Colonic mucosa (tissue), 4 donors: ENCODE measurements around the gene RNASEH2C. TPM values are rescaled to one million over a fixed set of nuclear protein-coding genes. Genes with fewer than 3 reads are reported as not detected.
"Not testable (repeated sequence)": the region's sequence is repeated elsewhere in the genome, so short reads cannot be mapped to it uniquely, and the experiment has no call there.

Experiments
- DNase-seq: peaks from one replicate; pipeline ENCODE4 v3.0.0-alpha.2; 2020
- H3K27ac ChIP-seq: fragments of 200-600 bp; one replicate; pipeline ENCODE4 v1.8.0; 2021
- H3K27me3 ChIP-seq: fragments of 200-600 bp; one replicate; pipeline ENCODE4 v1.8.0; 2021
- H3K36me3 ChIP-seq: fragments of 200-600 bp; one replicate; pipeline ENCODE4 v1.8.0; 2021
- H3K4me1 ChIP-seq: fragments of 200-600 bp; one replicate; pipeline ENCODE4 v1.8.0; 2021; ENCODE audit warnings: mild to moderate bottlenecking
- H3K4me3 ChIP-seq: fragments of 200-600 bp; one replicate; pipeline ENCODE4 v1.8.0; 2021
- H3K9ac ChIP-seq, 2 donors: one replicate each; pipeline ENCODE4 v1.7.0; 2013; ENCODE audit warnings: control low read depth in 2 of 2, low read depth in 2 of 2, low read length in 2 of 2
- H3K9me3 ChIP-seq: fragments of 200-600 bp; one replicate; pipeline ENCODE4 v1.8.0; 2021
- CTCF ChIP-seq: fragments of 200-600 bp; IDR thresholded peaks from one replicate; pipeline ENCODE4 v1.8.0; 2022; ENCODE audit warnings: antibody characterized with exemption, mild to moderate bottlenecking
- intact Hi-C: fragments of 100-400 bp; cut with DNase I; formaldehyde crosslinking; loops from one replicate; pipeline ENCODE4 v1.14.1; 2022
- total RNA-seq, 2 donors: library from RNA; stranded (reverse); fragmentation: NEBNext Ultra II Directional in 1 of 2; extraction: Animal tissue kit (Norgen Biotek cat#: 25700) in 1 of 2; gene quantifications; one replicate each; pipeline ENCODE4 v1.2.1, GENCODE V29; 2021
- donor health status: healthy.
- donor health status: DM: no; HTN: no; CAD: no.
- donor health status: DM: no; HTN: no; CAD: no.

Gene RNASEH2C
- total RNA-seq, 2 donors from 2014 or later, result 26.1 to 58.1 TPM

GRCh38 chr11:65685981-65686380, 34.6 kb downstream of the RNASEH2C start:
- H3K27ac ChIP-seq, result no peak overlapping the region
- no peaks in the 10 kb centered on the region for H3K9me3 ChIP-seq
- H3K4me3 ChIP-seq, result no peak overlapping the region
- no peaks in the 10 kb centered on the region for H3K27me3 ChIP-seq
- no peak overlapping the region for H3K9ac ChIP-seq
- no peaks in the 10 kb centered on the region for H3K36me3 ChIP-seq
- intact Hi-C loops, result no loop called here
- no peak for TF ChIP-seq CTCF
- H3K4me1 ChIP-seq, result peaks cover 3% of the 10 kb centered on the region
- no peak for DNase-seq

- H3K4me1 ChIP-seq, H3K9ac ChIP-seq, H3K27ac ChIP-seq, DNase-seq, H3K27me3 ChIP-seq, H3K9me3 ChIP-seq, H3K4me3 ChIP-seq, H3K36me3 ChIP-seq, intact Hi-C loops: not testable (repeated sequence)
These were observed 37.1 kb downstream of the RNASEH2C start for GRCh38 chr11:65683480-65683879.

- no peak overlapping the region for H3K27ac ChIP-seq
- peaks cover 3% of the 10 kb centered on the region for H3K4me1 ChIP-seq
- no peak for TF ChIP-seq CTCF
- H3K4me3 ChIP-seq, result no peak overlapping the region
- H3K27me3 ChIP-seq, result no peaks in the 10 kb centered on the region
- H3K9ac ChIP-seq, result no peak overlapping the region
- intact Hi-C loops, result no loop called here
- no peaks in the 10 kb centered on the region for H3K9me3 ChIP-seq
- H3K36me3 ChIP-seq, result no peaks in the 10 kb centered on the region
- DNase-seq, result no peak
These were observed 40.3 kb downstream of the RNASEH2C start for GRCh38 chr11:65680192-65680743.

- no peak for DNase-seq
- Histone ChIP-seq H3K9me3 (no peaks in the 10 kb centered on the region), H3K27ac (no peak overlapping the region), H3K36me3 (no peaks in the 10 kb centered on the region), H3K27me3 (no peaks in the 10 kb centered on the region), H3K9ac (no peak overlapping the region), H3K4me1 (no peaks in the 10 kb centered on the region), H3K4me3 (no peak overlapping the region)
- intact Hi-C loops, result no loop called here
- no peak for TF ChIP-seq CTCF
These were observed 47.6 kb downstream of the RNASEH2C start for GRCh38 chr11:65672982-65673381.

GRCh38 chr11:65672180-65672860, 48.3 kb downstream of the RNASEH2C start:
- no peaks in the 10 kb centered on the region for H3K9me3 ChIP-seq
- no peak overlapping the region for H3K27ac ChIP-seq
- H3K4me3 ChIP-seq, result no peak overlapping the region
- no peaks in the 10 kb centered on the region for H3K36me3 ChIP-seq
- intact Hi-C loops, result no loop called here
- H3K27me3 ChIP-seq, result no peaks in the 10 kb centered on the region
- H3K4me1 ChIP-seq, result no peaks in the 10 kb centered on the region
- DNase-seq, result no peak
- no peak for TF ChIP-seq CTCF
- H3K9ac ChIP-seq, result no peak overlapping the region

Other genes starting within 250 kb of the RNASEH2C start
- 1,000 to 10,000 TPM; 4,716 to 6,071 TPM for gene MALAT1, start 221.8 kb downstream of the RNASEH2C start, total RNA-seq
- 10 to 100 TPM; 59.2 to 84.1 TPM for gene SCYL1, start 195.7 kb downstream of the RNASEH2C start, total RNA-seq
- gene LTBP3, start 162.4 kb downstream of the RNASEH2C start, total RNA-seq, result 10 to 100 TPM; 27.3 to 31.1 TPM
- gene ZNRD2, start 150.3 kb downstream of the RNASEH2C start, total RNA-seq, result 10 to 100 TPM; 16.6 to 30.8 TPM
- 10 to 100 TPM; 27.4 to 32.2 TPM for gene FAM89B, start 148.3 kb downstream of the RNASEH2C start, total RNA-seq
- 10 to 100 TPM; 58.5 to 78.5 TPM for gene EHBP1L1, start 144.7 kb downstream of the RNASEH2C start, total RNA-seq
- gene KCNK7, start 125.0 kb downstream of the RNASEH2C start, total RNA-seq, result under 1 TPM; 0.40 to 0.69 TPM
- 100 to 1,000 TPM in 1 of 2 donors, 10 to 100 TPM in 1; 92.7 to 102 TPM for gene MAP3K11, start 106.6 kb downstream of the RNASEH2C start, total RNA-seq
- gene PCNX3, start 105.0 kb downstream of the RNASEH2C start, total RNA-seq, result 10 to 100 TPM; 41.5 to 72.4 TPM
- gene SIPA1, start 82.7 kb downstream of the RNASEH2C start, total RNA-seq, result 10 to 100 TPM; 21.0 to 33.0 TPM
- gene RELA, start 57.9 kb downstream of the RNASEH2C start, total RNA-seq, result 10 to 100 TPM; 58.7 to 68.3 TPM
- gene KAT5, start 8.5 kb downstream of the RNASEH2C start, total RNA-seq, result 10 to 100 TPM; 65.3 to 83.4 TPM
- 10 to 100 TPM; 17.6 to 20.1 TPM for gene AP5B1, start 60.2 kb upstream of the RNASEH2C start, total RNA-seq
- gene OVOL1, start 66.3 kb upstream of the RNASEH2C start, total RNA-seq, result 10 to 100 TPM; 29.0 to 32.9 TPM
- 1 to 10 TPM; 1.6 to 1.9 TPM for gene SNX32, start 113.2 kb upstream of the RNASEH2C start, total RNA-seq
- gene CFL1, start 137.4 kb upstream of the RNASEH2C start, total RNA-seq, result 1,000 to 10,000 TPM; 1,832 to 1,932 TPM
- gene MUS81, start 139.6 kb upstream of the RNASEH2C start, total RNA-seq, result 10 to 100 TPM; 47.2 to 62.5 TPM
- 10 to 100 TPM in 1 of 2 donors, 1 to 10 TPM in 1; 9.6 to 22.5 TPM for gene EFEMP2, start 152.0 kb upstream of the RNASEH2C start, total RNA-seq
- gene CTSW, start 159.0 kb upstream of the RNASEH2C start, total RNA-seq, result 1 to 10 TPM; 1.2 TPM
- 10 to 100 TPM; 41.9 to 53.5 TPM for gene FIBP, start 167.7 kb upstream of the RNASEH2C start, total RNA-seq
- 10 to 100 TPM; 11.2 to 16.3 TPM for gene CCDC85B, start 169.9 kb upstream of the RNASEH2C start, total RNA-seq
- gene FOSL1, start 179.6 kb upstream of the RNASEH2C start, total RNA-seq, result 1 to 10 TPM in 1 of 2 donors, under 1 TPM in 1; 0.84 to 4.2 TPM
- 10 to 100 TPM; 26.6 to 29.0 TPM for gene C11orf68, start 198.3 kb upstream of the RNASEH2C start, total RNA-seq
- 10 to 100 TPM; 53.4 to 91.5 TPM for gene DRAP1, start 198.6 kb upstream of the RNASEH2C start, total RNA-seq
- not detected for gene TSGA10IP, start 224.7 kb upstream of the RNASEH2C start, total RNA-seq
- 10 to 100 TPM; 40.0 to 50.9 TPM for gene SART1, start 240.9 kb upstream of the RNASEH2C start, total RNA-seq